ENCODE measurements around the gene RAB3A.

DNA sequence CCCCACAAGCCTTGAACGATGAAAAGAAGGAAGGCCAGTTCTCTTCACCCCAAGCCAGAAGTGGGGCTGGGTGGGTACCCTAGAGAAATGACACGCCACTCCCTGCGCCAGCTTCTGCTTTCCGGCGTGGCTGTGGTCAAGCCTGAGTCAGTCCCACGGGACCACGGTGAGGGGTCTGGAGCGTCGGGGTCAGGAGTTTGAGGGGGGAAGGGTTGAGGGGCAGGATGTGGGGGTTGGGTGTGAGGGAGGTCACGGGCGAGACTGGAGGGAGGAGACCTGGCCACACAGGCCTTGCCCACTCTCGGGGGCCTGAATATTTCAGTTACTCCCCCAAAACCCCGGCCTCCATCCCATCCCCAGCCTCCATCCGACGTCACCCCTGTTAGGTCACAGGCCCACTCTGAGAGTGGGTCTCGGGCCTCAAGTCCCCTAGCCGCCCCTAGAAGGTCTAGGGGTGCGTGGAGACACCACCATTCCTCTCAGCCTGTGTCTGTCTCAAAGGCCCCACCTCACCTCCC is 30.7 kb downstream of the RAB3A start:
- TF ChIP-seq NR3C1 (IDR thresholded peaks at IDR 0.05) (no peak), EHMT2 (IDR thresholded peaks at IDR 0.05; ENCODE audit: low read depth) (no peak), RAD21 (conservative IDR thresholded peaks at IDR 0.05 in 1 of 2, IDR thresholded peaks at IDR 0.05 in 1 of 2) (no peak)
- TF ChIP-seq, protein P1, sequence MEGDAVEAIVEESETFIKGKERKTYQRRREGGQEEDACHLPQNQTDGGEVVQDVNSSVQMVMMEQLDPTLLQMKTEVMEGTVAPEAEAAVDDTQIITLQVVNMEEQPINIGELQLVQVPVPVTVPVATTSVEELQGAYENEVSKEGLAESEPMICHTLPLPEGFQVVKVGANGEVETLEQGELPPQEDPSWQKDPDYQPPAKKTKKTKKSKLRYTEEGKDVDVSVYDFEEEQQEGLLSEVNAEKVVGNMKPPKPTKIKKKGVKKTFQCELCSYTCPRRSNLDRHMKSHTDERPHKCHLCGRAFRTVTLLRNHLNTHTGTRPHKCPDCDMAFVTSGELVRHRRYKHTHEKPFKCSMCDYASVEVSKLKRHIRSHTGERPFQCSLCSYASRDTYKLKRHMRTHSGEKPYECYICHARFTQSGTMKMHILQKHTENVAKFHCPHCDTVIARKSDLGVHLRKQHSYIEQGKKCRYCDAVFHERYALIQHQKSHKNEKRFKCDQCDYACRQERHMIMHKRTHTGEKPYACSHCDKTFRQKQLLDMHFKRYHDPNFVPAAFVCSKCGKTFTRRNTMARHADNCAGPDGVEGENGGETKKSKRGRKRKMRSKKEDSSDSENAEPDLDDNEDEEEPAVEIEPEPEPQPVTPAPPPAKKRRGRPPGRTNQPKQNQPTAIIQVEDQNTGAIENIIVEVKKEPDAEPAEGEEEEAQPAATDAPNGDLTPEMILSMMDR (IDR thresholded peaks at IDR 0.05): no peak

All from A549 (cell line).